Activated CD4-positive, CD25-positive, alpha-beta regulatory T cell treated with anti-CD3 and anti-CD28 coated beads, Interleukin-2, amount 50 U/mL, for 16 hours (primary cell): ENCODE data around the gene LAIR1.
"Not testable (repeated sequence)": the region's sequence is repeated elsewhere in the genome, so short reads cannot be mapped to it uniquely, and the experiment has no call there.

Experiments
- DNase-seq: peaks from one replicate; pipeline ENCODE4 v3.0.0-alpha.2; 2020; ENCODE audit warnings: low read depth, low spot score

The LAIR1 gene, protein sequence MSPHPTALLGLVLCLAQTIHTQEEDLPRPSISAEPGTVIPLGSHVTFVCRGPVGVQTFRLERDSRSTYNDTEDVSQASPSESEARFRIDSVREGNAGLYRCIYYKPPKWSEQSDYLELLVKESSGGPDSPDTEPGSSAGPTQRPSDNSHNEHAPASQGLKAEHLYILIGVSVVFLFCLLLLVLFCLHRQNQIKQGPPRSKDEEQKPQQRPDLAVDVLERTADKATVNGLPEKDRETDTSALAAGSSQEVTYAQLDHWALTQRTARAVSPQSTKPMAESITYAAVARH

DNA sequence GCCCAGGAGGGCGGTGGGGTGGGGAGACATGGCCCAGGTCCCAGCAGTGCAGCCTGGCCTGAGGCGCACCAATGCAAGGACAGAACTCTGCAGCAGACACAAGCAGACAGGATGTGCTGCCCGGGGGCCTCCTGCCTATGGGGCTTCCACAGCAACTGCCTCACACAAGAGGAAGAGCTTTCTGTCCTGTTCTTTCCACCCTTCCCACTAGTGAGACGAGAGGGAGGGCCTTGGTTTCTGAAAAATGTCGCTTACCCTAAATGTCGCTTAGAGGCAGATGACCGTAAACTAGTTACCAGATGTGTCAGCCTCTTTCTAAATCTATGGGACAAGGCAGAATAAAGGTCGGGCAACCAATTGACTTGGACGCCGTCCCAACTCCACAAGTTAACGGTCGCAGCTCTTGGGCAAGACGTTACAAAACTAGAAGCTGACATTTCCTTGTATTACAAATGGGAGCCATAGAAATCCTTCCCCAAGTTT is at the start of gene LAIR1:
LAIR1 (minus strand) TSS at position 157 of the 483 bp plus-strand sequence; CDS start at position 30, 127 bp downstream.
- DNase-seq: peak; percentile 14

DNA sequence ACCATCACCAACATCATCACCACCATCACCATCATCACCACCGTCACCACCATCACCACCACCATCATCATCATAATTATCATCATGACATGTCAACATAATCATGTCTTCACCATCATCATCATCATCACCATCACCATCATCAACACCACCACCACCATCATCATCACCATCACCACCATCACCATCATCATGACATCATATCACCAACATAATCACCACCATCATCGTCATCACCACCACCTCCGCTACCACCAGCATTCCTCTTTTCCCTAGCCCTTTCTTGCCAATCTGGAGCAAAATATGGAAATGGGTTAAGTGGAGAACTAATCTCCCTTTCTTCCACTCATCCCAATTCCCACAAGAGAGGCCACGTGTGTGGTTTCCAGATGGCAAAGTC is 49.4 kb upstream of the LAIR1 start:
- no peak for DNase-seq

DNA sequence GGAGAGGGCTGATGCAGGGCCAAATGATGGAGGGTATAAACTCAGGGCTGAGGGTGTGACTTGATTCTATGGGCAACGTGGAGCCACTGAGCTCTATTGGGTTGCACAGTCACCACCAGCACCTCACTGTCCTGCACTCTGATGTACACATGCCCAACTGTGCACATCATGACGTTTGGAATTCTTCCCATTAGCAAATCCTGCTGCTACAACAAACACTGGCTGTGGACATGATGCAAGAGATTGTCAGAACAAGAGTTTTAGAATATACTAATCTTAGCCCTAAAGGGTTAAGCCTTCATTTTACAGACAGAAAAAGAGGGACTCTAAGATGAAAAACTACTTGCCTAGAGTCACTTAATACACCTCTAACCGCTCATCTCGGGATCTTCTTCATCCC is 48.1 kb upstream of the LAIR1 start:
- DNase-seq: no peak

DNA sequence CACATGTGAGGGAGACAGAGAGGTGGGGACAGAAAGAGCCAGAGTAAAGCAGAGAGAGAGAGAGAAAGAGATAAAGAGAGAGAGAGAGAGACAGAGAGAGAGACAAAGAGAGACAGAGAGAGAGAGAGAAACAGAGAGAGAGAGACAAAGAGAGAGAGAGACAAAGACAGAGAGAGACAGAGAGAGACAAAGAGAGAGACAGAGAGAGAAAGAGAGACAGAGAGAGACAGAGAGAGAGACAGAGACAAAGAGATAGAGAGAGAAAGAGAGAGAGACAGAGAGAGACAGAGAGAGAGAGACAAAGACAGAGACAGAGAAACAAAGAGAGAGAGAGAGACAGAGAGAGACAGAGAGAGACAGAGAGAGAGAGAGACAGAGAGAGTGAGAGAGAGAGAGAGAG is 46.3 kb upstream of the LAIR1 start:
- DNase-seq: no peak

DNA sequence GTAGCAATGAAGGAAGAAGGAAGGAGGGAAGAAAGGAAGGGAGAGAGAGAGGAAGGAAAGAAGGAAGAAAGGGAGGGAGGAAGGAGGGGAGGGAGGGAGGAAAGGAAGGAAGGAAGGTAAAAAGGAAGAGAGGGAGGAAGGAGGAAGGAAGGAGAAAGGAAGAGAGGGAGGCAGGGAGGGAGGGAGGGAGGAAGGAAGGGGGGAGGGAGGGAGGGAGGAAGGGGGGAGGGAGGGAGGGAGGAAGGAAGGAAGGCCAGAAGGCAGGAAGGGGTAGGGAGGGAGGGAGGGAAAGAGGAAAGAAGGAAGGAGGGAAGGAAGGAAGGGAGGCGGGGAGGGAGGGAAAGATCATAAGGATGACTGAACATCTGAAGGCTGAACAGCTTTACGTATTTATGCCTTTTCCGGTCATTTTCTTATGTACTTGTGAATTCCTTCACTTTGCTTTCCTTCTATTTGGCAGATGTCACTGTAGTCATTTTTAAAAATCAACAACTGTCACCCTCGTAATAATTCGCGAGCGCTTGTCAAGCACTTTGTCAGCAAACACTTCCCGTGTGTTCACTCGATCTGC is 43.8 kb upstream of the LAIR1 start:
- DNase-seq: no peak

DNA sequence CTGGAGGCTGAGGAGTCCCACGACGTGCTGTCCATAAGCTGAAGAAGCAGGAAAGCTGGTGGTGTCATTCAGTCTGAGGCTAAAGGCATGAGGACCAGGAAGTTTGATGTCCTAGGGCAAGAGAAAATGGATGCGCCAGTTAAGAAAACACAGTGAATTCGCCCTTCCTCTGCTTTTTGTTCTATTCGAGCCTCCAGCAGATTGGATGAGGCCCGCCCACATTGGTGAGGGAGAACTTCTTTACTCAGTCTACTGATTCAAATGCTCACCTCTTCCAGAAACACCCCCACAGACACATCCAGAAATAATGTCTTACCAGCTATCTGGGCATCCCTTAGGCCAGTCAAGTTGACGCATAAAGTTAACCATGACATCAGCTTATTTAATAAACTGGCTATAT is 43.0 kb upstream of the LAIR1 start:
- no peak for DNase-seq

DNA sequence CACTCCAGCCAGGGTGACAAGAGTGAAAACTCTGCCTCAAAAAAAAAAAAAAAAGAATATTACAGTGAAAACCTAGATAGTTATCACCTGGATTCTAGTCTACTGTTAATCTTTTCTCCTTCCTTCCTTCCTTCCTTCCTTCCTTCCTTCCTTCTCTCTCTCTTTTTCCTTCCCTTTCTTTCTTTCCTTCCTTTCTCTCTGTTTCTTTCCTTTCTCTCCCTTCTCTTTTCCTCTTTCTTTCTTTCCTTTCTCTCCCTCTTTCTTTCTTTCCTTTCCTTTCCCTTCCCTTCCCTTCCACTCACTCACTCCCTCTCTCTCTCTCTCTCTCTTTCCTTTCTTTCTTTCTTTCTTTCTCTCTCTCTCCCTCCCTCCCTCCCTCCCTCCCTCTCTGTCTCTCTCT is 40.9 kb upstream of the LAIR1 start:
- no peak for DNase-seq

DNA sequence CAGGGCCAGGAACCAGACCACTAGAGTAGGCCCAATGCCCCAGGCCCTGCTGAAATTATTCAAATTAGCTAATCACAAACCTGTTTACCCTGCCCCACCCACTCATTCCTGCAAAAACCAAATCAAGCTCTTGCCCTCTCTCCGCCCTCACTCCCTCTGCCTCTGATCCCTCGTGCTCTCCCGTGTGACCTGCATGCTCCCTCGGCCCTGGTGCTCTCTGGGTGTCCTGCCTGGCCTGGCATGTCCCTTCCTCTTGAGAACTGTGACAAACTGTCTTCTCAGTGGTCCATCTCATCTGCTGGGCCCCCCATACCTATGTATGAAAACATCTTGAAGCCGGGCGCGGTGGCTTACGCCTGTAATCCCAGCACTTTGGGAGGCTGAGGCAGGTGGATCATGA is 38.3 kb upstream of the LAIR1 start:
- no peak for DNase-seq

DNA sequence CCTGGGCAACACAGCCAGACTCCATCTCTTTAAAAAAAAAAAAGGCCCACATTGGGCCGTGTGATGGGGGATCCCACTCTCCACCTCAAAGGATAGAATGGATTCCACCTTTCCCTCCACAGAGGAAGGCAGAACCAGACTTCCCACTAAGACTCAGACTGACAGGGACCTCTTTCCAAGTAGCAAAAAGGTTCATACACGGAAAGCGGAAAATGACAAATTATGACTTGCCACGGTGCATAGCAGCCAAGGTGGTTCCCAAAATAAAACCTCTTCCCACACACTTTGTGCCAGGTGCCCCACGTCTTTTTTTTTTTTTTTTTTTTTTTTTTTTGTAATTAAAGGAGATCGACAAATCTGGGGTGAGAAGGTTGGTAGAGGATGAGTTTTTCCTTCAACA is 36.2 kb upstream of the LAIR1 start:
- DNase-seq: no peak

DNA sequence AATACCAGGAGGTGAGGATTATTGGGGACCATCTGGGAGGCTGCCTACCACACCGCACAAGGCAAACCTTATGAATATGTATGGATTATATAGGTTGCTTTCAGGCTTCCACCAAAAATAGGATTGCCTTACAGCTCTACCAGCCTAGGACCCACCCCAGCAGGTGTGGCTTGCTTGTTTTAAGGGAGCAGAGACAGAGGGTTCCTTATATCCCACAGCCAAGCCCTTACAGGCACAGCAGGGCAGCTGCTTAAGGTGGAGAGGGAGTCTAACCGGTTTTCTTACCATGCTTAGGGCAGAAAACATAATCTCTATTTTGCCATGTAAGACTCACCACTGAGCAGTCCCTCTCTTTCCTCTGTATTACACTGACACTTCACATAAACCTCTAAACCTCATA is 34.5 kb upstream of the LAIR1 start:
- no peak for DNase-seq

DNA sequence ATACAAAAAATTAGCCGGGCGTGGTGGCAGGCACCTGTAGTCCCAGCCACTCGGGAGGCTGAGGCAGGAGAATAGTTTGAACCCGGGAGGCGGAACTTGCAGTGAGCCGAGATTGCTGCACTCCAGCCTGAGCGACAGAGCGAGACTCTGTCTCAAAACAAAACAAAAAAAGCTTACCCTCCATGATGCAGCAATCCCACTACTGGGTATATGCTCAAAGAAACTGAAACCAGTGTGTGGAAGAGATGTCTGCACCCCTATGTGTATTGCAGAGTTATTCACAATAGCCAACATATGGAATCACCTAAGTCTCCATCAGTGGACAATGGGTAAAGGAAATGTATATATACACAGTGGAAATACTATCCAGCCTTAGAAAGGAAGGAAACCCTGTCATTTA is 31.0 kb upstream of the LAIR1 start:
- no peak for DNase-seq

DNA sequence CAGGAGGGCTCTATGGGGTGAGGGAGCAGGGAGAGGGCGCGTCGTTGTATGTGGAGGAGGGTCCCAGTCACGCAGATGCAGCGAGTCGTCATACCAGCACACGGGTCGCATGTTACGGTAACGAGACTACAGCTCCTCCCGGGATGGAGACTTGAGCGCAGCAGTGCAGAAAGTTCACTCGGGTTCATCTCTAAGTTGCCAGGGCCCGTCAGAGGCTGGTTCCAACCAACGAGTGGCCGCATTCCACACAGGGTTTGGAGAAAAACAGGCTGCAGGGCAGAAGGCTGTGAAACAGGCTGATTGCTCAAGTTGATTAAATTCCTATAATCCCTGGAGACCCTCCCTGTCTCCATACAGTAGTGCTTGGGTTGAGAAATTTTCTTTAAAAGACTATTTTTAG is 28.6 kb upstream of the LAIR1 start:
- no peak for DNase-seq

DNA sequence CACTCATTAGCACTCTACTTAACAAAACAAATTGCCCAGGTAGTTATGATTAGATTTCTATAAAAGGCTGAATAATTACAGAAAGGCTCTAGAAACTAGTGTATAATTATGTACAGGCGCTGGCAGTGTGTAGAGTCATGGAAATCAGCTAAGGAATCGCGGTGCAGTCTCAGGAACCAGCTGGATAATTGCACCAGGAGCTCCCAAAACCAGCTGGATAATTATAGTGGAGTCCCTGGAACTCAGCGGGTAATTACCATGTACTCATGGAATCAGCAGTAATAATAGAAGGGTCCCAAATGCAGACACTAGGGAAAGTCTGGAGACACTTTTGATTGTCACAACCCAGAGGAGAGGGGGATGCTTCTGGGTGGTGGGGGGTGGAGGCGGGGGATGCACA is 27.4 kb upstream of the LAIR1 start:
- DNase-seq: no peak

DNA sequence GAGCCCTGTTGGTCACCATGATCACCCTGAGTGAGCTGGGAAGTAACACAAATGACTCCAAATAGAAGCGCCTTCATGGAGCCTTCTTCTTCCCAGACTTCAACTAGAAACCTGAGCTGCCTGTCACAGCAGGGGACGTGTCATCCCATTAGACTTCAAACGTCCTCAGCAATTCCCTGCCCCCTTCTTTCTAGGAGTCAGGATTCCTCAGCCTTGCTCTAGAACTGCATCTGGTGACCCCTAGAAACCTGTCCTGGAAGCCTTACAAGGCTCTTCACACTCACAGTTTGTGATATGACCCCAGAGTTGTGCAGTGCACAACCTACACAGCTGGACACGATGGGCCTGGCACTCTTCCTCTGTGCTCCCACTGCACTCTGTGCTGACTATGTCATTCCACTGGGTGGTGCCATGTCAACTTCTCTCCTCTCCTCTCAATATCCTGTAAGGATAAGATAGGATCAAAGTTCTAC is 26.9 kb upstream of the LAIR1 start:
- no peak for DNase-seq

DNA sequence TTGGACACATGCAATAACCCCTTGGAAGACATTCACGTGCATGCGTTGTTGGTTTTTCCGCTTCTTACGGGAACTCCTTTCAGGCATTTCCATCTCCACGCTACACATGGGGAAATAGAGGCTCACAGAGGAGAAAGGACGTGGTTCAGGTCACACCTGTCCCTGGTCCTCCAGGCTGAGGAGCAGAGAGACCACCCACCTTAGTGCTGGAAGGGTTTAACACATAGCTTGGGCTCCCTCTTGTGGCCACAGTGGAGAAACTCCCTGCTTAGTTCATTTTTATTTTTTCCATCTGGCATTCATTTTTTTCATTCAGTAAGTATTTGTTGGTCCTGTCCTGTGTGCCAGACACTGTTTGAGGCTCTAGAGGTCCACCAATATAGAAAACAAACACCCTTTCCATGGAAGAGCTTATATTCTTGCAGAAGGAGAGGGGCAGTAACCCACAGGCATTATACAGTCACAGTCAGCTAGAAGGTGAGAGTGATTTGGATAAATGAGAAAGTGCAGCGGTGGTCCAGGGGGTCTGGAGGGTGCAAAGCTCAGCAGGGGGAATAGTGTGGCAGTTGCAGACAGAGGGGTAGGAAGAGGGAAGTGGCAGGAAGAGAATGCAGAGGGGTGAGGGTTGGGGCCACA is 26.3 kb upstream of the LAIR1 start:
- DNase-seq: peak; percentile 42

DNA sequence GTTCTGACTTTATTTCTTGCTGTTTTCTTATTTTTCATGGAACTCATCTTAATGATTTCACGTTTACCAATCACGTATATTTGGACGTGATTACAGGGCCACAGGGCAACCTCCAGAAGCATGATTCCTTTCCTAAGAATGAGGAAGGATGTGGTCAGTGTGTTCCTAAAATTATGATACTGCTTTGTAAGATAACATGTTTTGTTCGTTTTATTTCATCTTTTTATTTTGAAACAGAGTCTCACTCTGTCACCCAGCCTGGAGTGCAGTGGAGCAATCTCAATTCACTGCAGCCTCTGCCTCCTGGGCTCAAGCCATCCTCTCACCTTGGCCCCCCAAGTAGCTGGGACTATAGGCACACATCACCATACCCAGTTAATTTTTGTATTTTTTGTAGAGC is 24.8 kb upstream of the LAIR1 start:
- DNase-seq: no peak

DNA sequence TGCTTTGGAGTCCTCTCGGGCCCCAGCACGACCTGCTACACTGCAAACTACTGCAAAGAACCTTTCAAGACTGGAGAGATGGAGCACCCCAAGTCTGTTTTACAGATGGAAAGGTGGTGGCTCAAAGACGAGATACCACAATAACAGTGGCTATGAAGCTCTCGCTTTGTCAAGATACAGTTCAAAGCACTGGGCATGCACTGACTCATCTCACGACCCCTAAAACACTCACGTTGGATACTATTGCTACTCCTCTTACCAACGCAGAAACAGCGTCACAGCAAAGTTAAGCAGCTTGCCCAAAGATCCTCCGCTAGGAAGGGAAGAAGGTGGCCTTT is 24.0 kb upstream of the LAIR1 start:
- DNase-seq: no peak

DNA sequence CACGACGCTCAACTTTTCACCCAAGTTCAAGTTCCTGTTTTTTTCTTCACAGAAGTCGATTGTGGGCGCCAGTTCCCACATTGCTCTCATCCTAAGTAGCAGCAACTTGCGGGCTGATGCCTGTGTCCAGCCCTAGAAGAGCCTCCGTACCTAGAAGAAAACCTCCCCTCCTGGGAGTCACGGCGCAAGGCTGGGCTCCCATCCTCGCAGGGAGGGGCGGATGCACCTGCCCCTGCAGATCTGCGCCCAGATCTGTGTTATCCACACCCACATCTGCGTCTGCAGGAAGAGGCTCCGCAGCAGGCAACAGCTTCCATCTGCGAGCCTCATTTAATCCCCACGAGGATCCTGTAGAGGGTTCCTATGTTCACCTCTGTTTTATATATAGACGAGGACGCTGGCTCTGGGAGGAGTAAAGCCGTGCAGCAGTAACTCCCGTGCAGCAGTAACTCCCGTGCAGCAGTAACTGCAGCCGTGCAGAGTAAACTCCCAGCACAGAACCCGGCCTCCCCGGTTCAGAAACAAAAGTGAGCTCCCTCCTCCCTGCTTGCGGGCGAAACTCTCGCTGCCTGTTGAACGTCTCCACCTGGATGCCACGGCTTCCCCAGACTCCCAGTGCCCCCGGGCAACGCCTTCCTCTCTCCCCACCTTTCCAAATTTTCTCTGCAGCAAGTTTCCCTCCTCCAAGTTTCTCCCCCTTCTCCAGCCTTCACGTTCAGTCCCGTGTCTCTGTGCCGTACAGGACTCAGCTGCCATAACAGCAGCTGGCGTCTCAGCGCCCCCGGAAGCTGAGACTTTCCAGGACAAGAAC is 23.5 kb upstream of the LAIR1 start:
- DNase-seq: no peak

DNA sequence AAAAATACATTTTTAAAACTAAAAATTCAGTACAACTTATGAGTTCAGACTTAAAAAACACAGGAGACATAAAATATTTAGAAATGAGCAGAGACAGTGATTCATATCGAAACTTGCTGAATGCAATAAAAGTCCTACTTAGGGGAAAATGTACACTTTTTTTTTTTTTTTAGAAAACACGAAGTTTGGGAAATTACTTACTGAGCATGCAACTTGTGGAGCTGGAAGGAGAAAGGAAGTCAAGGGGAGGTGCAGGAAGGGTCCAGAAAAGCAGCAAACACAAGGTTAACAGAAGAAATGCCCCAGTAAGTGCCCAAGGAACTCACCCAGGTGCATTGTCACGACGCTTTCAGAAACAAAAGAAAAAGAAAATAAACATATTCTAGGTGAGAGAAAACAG is 18.6 kb upstream of the LAIR1 start:
- no peak for DNase-seq

DNA sequence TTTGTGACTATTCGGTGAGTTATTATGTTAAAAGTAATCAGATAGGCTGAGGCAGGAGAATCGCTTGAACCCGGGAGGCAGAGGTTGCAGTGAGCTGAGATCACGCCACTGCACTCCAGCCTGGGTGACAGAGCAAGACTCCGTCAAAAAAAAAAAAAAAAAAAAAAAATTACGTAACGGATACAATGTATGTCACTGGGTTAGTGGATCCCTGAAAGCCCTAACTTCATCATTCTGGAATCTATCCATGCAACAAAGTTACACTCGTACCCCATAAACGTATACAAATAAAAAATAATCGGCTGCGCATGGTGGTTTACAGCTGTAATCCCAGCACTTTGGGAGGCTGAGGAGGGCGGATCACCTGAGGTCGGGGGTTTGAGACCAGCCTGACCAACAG is 17.3 kb upstream of the LAIR1 start:
- DNase-seq: not testable (repeated sequence)

DNA sequence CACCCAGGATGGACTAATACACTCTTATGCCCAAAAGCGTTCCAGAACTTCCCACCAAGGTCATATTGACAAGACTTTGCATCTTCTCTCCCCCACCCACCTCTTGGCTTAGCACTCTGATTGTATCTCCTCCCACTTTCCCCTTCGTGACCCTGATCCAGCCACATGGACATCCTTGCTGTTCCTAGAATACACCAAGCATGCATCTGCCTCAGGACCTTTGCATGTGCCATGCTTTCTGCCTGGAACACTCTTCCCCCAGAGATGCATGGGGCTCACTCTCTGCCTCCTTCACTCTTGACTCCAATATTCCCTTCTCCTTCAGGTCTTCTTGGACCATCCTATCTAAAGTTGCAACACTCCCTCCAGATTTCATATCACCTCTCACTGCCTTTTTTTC is 16.2 kb upstream of the LAIR1 start:
- DNase-seq: no peak

DNA sequence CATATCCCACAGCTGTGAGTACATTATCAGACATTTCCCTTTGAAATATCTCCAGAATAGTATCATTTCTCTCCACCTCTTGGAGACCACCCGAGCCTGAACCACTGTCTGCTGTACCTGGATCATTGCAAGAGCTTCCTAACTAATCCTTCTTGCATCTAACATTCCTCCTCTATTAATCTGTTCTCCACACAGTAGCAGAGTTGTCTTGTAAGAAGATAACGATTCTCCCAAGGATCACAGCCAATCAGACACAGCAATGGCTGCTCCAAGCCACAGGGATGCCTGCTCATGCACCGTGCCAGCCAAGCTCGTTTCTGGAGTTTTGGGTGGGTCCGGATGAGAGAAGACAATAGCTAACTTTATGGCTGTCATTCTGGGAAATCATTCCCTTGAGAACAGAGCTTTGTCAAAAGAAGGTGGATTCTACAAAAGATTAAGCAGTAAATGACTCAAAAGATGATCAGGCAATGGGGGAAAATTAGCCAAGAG is 14.5 kb upstream of the LAIR1 start:
- DNase-seq: no peak
